K562 (cell line): ENCODE results near the gene HAUS2.

ENCODE experiments used
- DPF2 ChIP-seq: fragments of 450-650 bp; IDR thresholded peaks from 2 replicates; pipeline ENCODE4 v1.6.1; 2016
- GABPB1 ChIP-seq: sonication (generic); formaldehyde crosslinking; IDR thresholded peaks from 2 replicates; pipeline ENCODE4 v1.8.0; 2022; ENCODE audit warnings: mild to moderate bottlenecking, missing genetic modification reagents
- NR2C2 ChIP-seq, 2 experiments: fragments of 200-800 bp in 1 of 2; sonication (Bioruptor generic) in 1 of 2; sonication (generic) in 1 of 2; formaldehyde crosslinking in 1 of 2; IDR thresholded peaks; 2 replicates each; pipeline versions ENCODE4 v1.6.1 to v1.8.0; 2016 to 2022; ENCODE audit warnings: mild to moderate bottlenecking in 1 of 2, missing compliant biosample characterization in 1 of 2, missing genetic modification characterization in 1 of 2, missing genetic modification reagents in 1 of 2
- PHB2 ChIP-seq: fragments of 450-650 bp; IDR thresholded peaks from 2 replicates; pipeline ENCODE4 v1.6.1; 2017; ENCODE audit warnings: low read depth
- POLR2A ChIP-seq: fragments of 450-650 bp; conservative IDR thresholded peaks from 2 replicates; pipeline ENCODE4 v1.6.1; 2016
- SNIP1 ChIP-seq: fragments of 450-650 bp; IDR thresholded peaks from 2 replicates; pipeline ENCODE4 v1.7.1; 2017; ENCODE audit warnings: low read depth, mild to moderate bottlenecking
- ZNF512 ChIP-seq: IDR thresholded peaks from 2 replicates; pipeline ENCODE4 v1.6.1; 2016; ENCODE audit warnings: missing genetic modification characterization, missing compliant biosample characterization
- TF ChIP-seq, protein P1 (sequence below), 3 experiments: IDR thresholded peaks in 2 of 3; conservative IDR thresholded peaks in 1 of 3; 2 replicates each; pipeline ENCODE4 v1.5.1; 2011 to 2012; ENCODE audit warnings: low read length in 3 of 3, mild to moderate bottlenecking in 3 of 3, control low read depth in 2 of 3, improper control_type of control experiment in 1 of 3, inconsistent platforms in 1 of 3, low read depth in 1 of 3, mixed read lengths in 1 of 3, moderate library complexity in 1 of 3; ENCODE audit not compliant: insufficient read depth in 2 of 3

- no peak for TF ChIP-seq DPF2
- no peak for TF ChIP-seq NR2C2 (CRISPR knock-in tag; IDR thresholded peaks at IDR 0.05)
- no peak for TF ChIP-seq NR2C2 (tag; IDR thresholded peaks at IDR 0.05)
- TF ChIP-seq POLR2A = no peak
- no peak for TF ChIP-seq GABPB1
- no peak for TF ChIP-seq ZNF512 (tag)
- no peak for TF ChIP-seq PHB2
- TF ChIP-seq, protein P1, sequence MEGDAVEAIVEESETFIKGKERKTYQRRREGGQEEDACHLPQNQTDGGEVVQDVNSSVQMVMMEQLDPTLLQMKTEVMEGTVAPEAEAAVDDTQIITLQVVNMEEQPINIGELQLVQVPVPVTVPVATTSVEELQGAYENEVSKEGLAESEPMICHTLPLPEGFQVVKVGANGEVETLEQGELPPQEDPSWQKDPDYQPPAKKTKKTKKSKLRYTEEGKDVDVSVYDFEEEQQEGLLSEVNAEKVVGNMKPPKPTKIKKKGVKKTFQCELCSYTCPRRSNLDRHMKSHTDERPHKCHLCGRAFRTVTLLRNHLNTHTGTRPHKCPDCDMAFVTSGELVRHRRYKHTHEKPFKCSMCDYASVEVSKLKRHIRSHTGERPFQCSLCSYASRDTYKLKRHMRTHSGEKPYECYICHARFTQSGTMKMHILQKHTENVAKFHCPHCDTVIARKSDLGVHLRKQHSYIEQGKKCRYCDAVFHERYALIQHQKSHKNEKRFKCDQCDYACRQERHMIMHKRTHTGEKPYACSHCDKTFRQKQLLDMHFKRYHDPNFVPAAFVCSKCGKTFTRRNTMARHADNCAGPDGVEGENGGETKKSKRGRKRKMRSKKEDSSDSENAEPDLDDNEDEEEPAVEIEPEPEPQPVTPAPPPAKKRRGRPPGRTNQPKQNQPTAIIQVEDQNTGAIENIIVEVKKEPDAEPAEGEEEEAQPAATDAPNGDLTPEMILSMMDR (IDR thresholded peaks at IDR 0.05 in 2 of 3, conservative IDR thresholded peaks at IDR 0.05 in 1 of 3; ENCODE audit: insufficient read depth in 2 of 3, low read depth in 1 of 3, low read length in 3 of 3) = no peak
- TF ChIP-seq SNIP1 = no peak
Observed at GRCh38 chr15:42603978-42604377, 55.3 kb downstream of the HAUS2 start.
